Measurements from ENCODE around the gene CDK18.
"Not testable (repeated sequence)": the region's sequence is repeated elsewhere in the genome, so short reads cannot be mapped to it uniquely, and the experiment has no call there.

CDK18 gene

GRCh38 chr1:205481629-205482151 is 22.8 kb upstream of the CDK18 start:
- no peak for DNase-seq

- DNase-seq, result not testable (repeated sequence)
These were observed 21.9 kb upstream of the CDK18 start for GRCh38 chr1:205482587-205482986.

GRCh38 chr1:205483372-205483771 is 21.1 kb upstream of the CDK18 start:
- DNase-seq, result no peak

GRCh38 chr1:205484985-205485967 is 19.2 kb upstream of the CDK18 start:
- DNase-seq, result peak; percentile 45

- no peak for DNase-seq
These were observed 18.2 kb upstream of the CDK18 start for GRCh38 chr1:205486258-205486657.

- DNase-seq, result peak; percentile 51
These were observed 16.3 kb upstream of the CDK18 start for GRCh38 chr1:205488074-205488723.

GRCh38 chr1:205491794-205492193 is 12.7 kb upstream of the CDK18 start:
- no peak for DNase-seq

GRCh38 chr1:205492201-205492667 is 12.2 kb upstream of the CDK18 start:
- no peak for DNase-seq

- DNase-seq, result no peak
These were observed 11.7 kb upstream of the CDK18 start for GRCh38 chr1:205492774-205493173.

- DNase-seq, result no peak
These were observed 11.0 kb upstream of the CDK18 start for GRCh38 chr1:205493241-205494085.

GRCh38 chr1:205494115-205494514 is 10.4 kb upstream of the CDK18 start:
- DNase-seq, result no peak

GRCh38 chr1:205495237-205495823 is 9.1 kb upstream of the CDK18 start:
- no peak for DNase-seq

- no peak for DNase-seq
These were observed 7.8 kb upstream of the CDK18 start for GRCh38 chr1:205496661-205497060.

GRCh38 chr1:205497351-205497750 is 7.1 kb upstream of the CDK18 start:
- no peak for DNase-seq

- DNase-seq, result no peak
These were observed 4.7 kb upstream of the CDK18 start for GRCh38 chr1:205499789-205500188.

GRCh38 chr1:205500240-205501233 is 3.9 kb upstream of the CDK18 start:
- DNase-seq, result no peak

- DNase-seq, result no peak
These were observed 2.2 kb upstream of the CDK18 start for GRCh38 chr1:205502111-205502810.

- no peak for DNase-seq
These were observed 1.5 kb upstream of the CDK18 start for GRCh38 chr1:205502992-205503391.

GRCh38 chr1:205505076-205505729 is 734 bp downstream of the CDK18 start:
- no peak for DNase-seq

- DNase-seq, result no peak
These were observed 1.3 kb downstream of the CDK18 start for GRCh38 chr1:205505791-205506190.
